Measurements from ENCODE around the gene OR1K1.
A peak's percentile ranks its signal among the peaks of the same experiment; 100 is the strongest.
"Not testable (repeated sequence)": the region's sequence is repeated elsewhere in the genome, so short reads cannot be mapped to it uniquely, and the experiment has no call there.

Gene OR1K1

GRCh38 chr9:122812736-122813135 is 12.8 kb downstream of the OR1K1 start:
- no peak for DNase-seq (ENCODE audit: low read depth)

- DNase-seq (ENCODE audit: low read depth) = no peak
These were observed 14.6 kb downstream of the OR1K1 start for GRCh38 chr9:122814545-122814944.

- no peak for DNase-seq (ENCODE audit: low read depth)
These were observed 15.6 kb downstream of the OR1K1 start for GRCh38 chr9:122815544-122815943.

- no peak for DNase-seq (ENCODE audit: low read depth)
These were observed 16.4 kb downstream of the OR1K1 start for GRCh38 chr9:122816163-122816867.

- DNase-seq (ENCODE audit: low read depth) = no peak
These were observed 19.4 kb downstream of the OR1K1 start for GRCh38 chr9:122819326-122819725.

GRCh38 chr9:122819791-122820489 is 20.0 kb downstream of the OR1K1 start:
- DNase-seq (ENCODE audit: low read depth) = no peak

GRCh38 chr9:122820490-122820845 is 20.5 kb downstream of the OR1K1 start:
- DNase-seq (ENCODE audit: low read depth) = no peak

- DNase-seq (ENCODE audit: low read depth) = peak; percentile 13
These were observed 21.5 kb downstream of the OR1K1 start for GRCh38 chr9:122821278-122821943.

GRCh38 chr9:122822056-122822455 is 22.1 kb downstream of the OR1K1 start:
- DNase-seq (ENCODE audit: low read depth) = no peak

- DNase-seq (ENCODE audit: low read depth) = no peak
These were observed 23.0 kb downstream of the OR1K1 start for GRCh38 chr9:122822938-122823337.

- DNase-seq (ENCODE audit: low read depth) = no peak
These were observed 27.8 kb downstream of the OR1K1 start for GRCh38 chr9:122827761-122828093.

GRCh38 chr9:122828965-122829284 is 29.0 kb downstream of the OR1K1 start:
- DNase-seq (ENCODE audit: low read depth) = not testable (repeated sequence)

- no peak for DNase-seq (ENCODE audit: low read depth)
These were observed 32.3 kb downstream of the OR1K1 start for GRCh38 chr9:122832194-122832593.

- DNase-seq (ENCODE audit: low read depth) = no peak
These were observed 35.4 kb downstream of the OR1K1 start for GRCh38 chr9:122835313-122835731.

- DNase-seq (ENCODE audit: low read depth) = no peak
These were observed 37.4 kb downstream of the OR1K1 start for GRCh38 chr9:122837266-122837850.

GRCh38 chr9:122838441-122838840 is 38.5 kb downstream of the OR1K1 start:
- DNase-seq (ENCODE audit: low read depth) = not testable (repeated sequence)

- no peak for DNase-seq (ENCODE audit: low read depth)
These were observed 41.6 kb downstream of the OR1K1 start for GRCh38 chr9:122841501-122841900.

- DNase-seq (ENCODE audit: low read depth) = no peak
These were observed 44.2 kb downstream of the OR1K1 start for GRCh38 chr9:122844137-122844536.

- no peak for DNase-seq (ENCODE audit: low read depth)
These were observed 45.2 kb downstream of the OR1K1 start for GRCh38 chr9:122845116-122845515.

GRCh38 chr9:122846371-122846940 is 46.5 kb downstream of the OR1K1 start:
- no peak for DNase-seq (ENCODE audit: low read depth)

GRCh38 chr9:122848256-122848943 is 48.5 kb downstream of the OR1K1 start:
- no peak for DNase-seq (ENCODE audit: low read depth)

Measured in GM04504 (cell line).